Kidney (tissue), 14 donors: Measurements from ENCODE around the gene PRDM16. TPM values are rescaled to one million over a fixed set of nuclear protein-coding genes. Genes with fewer than 3 reads are reported as not detected.

ENCODE experiments used
- DNase-seq, 5 donors: peaks; one replicate each; pipeline ENCODE4 v3.0.0-alpha.2; 2013 to 2020
- FAIRE-seq: peaks from 2 replicates; lab custom pipeline; 2012; peaks lifted over from hg19 to GRCh38; lab: Jason Lieb, UNC
- H3K27ac ChIP-seq, 2 donors: one replicate each; pipeline ENCODE4 v1.7.0; 2013; ENCODE audit warnings: low read depth in 2 of 2, low read length in 2 of 2, inconsistent platforms in 1 of 2
- H3K27me3 ChIP-seq: one replicate; pipeline ENCODE4 v1.7.1; 2013; ENCODE audit warnings: low read length, inconsistent platforms; ENCODE audit not compliant: control insufficient read depth, insufficient read depth
- H3K36me3 ChIP-seq, 3 donors: one replicate each; pipeline versions ENCODE4 v1.7.0 to v1.7.1; 2013; ENCODE audit warnings: low read length in 3 of 3, control low read depth in 1 of 3, inconsistent platforms in 1 of 3; ENCODE audit not compliant: insufficient read depth in 3 of 3, control insufficient read depth in 2 of 3
- H3K4me1 ChIP-seq, 3 donors: one replicate each; pipeline versions ENCODE4 v1.7.0 to v1.7.1; 2013; ENCODE audit warnings: low read length in 3 of 3, inconsistent platforms in 1 of 3, low read depth in 1 of 3; ENCODE audit not compliant: control insufficient read depth in 2 of 3, insufficient read depth in 2 of 3
- H3K4me3 ChIP-seq, 3 donors: one replicate each; pipeline versions ENCODE4 v1.7.0 to v1.8.1; 2013; ENCODE audit warnings: low read length in 3 of 3, control low read depth in 1 of 3, inconsistent platforms in 1 of 3
- H3K9ac ChIP-seq, 3 donors: one replicate each; pipeline versions ENCODE4 v1.7.0 to v1.7.1; 2013; ENCODE audit warnings: low read length in 3 of 3, control low read depth in 1 of 3, inconsistent platforms in 1 of 3
- H3K9me3 ChIP-seq, 3 donors: one replicate each; pipeline versions ENCODE4 v1.7.0 to v1.7.1; 2013; ENCODE audit warnings: low read length in 3 of 3, control low read depth in 1 of 3, inconsistent platforms in 1 of 3; ENCODE audit not compliant: control insufficient read depth in 2 of 3, insufficient read depth in 1 of 3
- intact Hi-C: fragments of 100-400 bp; cut with DNase I; formaldehyde crosslinking; loops from one replicate; pipeline ENCODE4 v1.11.1; 2022
- polyA plus RNA-seq: library from polyadenylated mRNA; stranded (reverse); fragments of 350-450 nt; fragmentation: Illumina TruSeq; extraction: RNeasy Lipid Tissue Mini Kit (QIAGEN cat#74804); gene quantifications from one replicate; pipeline ENCODE4 v1.2.3, GENCODE V29; 2014; ENCODE audit warnings: low read depth, low replicate concordance; ENCODE audit not compliant: insufficient read depth
- total RNA-seq: library from RNA; stranded (reverse); fragmentation: NEBNext Ultra II Directional; extraction: Animal tissue kit (Norgen Biotek cat#: 25700); gene quantifications from one replicate; pipeline ENCODE4 v1.2.1, GENCODE V29; 2021
- TF ChIP-seq, protein P1 (sequence below): IDR thresholded peaks from 3 replicates; pipeline ENCODE4 v1.5.1; 2012; ENCODE audit warnings: mild to moderate bottlenecking, moderate library complexity, borderline replicate concordance; ENCODE audit not compliant: insufficient read depth; ENCODE audit errors: extremely low read depth
- donor health status: control.
- donor health status: control.
- donor health status: control.
- donor health status: control.
- donor health status: control.
- donor health status: DM: yes; HTN: yes; CAD: no.
- donor health status: Normal renal cell carcinoma (clear cell type).

The PRDM16 gene
- total and polyA plus RNA-seq, 2 donors from 2014 or later: 3.0 to 21.9 TPM

- intact Hi-C loops: no loop called here
- FAIRE-seq (no peak), DNase-seq (peak in 1 of 5 donors; percentile 41)
- H3K36me3 ChIP-seq: no peaks in the 10 kb centered on the region
- no peaks in the 10 kb centered on the region for H3K9me3 ChIP-seq
- TF ChIP-seq, protein P1, sequence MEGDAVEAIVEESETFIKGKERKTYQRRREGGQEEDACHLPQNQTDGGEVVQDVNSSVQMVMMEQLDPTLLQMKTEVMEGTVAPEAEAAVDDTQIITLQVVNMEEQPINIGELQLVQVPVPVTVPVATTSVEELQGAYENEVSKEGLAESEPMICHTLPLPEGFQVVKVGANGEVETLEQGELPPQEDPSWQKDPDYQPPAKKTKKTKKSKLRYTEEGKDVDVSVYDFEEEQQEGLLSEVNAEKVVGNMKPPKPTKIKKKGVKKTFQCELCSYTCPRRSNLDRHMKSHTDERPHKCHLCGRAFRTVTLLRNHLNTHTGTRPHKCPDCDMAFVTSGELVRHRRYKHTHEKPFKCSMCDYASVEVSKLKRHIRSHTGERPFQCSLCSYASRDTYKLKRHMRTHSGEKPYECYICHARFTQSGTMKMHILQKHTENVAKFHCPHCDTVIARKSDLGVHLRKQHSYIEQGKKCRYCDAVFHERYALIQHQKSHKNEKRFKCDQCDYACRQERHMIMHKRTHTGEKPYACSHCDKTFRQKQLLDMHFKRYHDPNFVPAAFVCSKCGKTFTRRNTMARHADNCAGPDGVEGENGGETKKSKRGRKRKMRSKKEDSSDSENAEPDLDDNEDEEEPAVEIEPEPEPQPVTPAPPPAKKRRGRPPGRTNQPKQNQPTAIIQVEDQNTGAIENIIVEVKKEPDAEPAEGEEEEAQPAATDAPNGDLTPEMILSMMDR: no peak
- H3K9ac ChIP-seq: peak overlapping the region in 2 of 3 donors; percentile 32 to 61
- H3K4me3 ChIP-seq: no peak overlapping the region
- H3K4me1 ChIP-seq: peaks cover 0 to 28% (median 0%) of the 10 kb centered on the region in 3 donors
- H3K27me3 ChIP-seq: no peaks in the 10 kb centered on the region
- peak overlapping the region; percentile 93 to 94 for H3K27ac ChIP-seq
Measured at GRCh38 chr1:3188150-3188971, 119.4 kb downstream of the PRDM16 start.

GRCh38 chr1:3190256-3191041 is 121.4 kb downstream of the PRDM16 start:
- peak overlapping the region; percentile 81 to 93 for H3K27ac ChIP-seq
- peak overlapping the region in 1 of 3 donors; percentile 26 for H3K9ac ChIP-seq
- TF ChIP-seq, protein P1: no peak
- DNase-seq (no peak), FAIRE-seq (no peak)
- H3K27me3 ChIP-seq: no peaks in the 10 kb centered on the region
- no peaks in the 10 kb centered on the region for H3K36me3 ChIP-seq
- intact Hi-C loops: no loop called here
- H3K4me1 ChIP-seq: peaks cover 0 to 27% (median 0%) of the 10 kb centered on the region in 3 donors
- H3K9me3 ChIP-seq: no peaks in the 10 kb centered on the region
- H3K4me3 ChIP-seq: no peak overlapping the region

- H3K27me3 ChIP-seq: no peaks in the 10 kb centered on the region
- no peak overlapping the region for H3K4me3 ChIP-seq
- peaks cover 0 to 20% (median 0%) of the 10 kb centered on the region in 3 donors for H3K4me1 ChIP-seq
- FAIRE-seq (no peak), DNase-seq (no peak)
- H3K9ac ChIP-seq: no peak overlapping the region
- no peak overlapping the region for H3K27ac ChIP-seq
- H3K36me3 ChIP-seq: no peaks in the 10 kb centered on the region
- no peaks in the 10 kb centered on the region for H3K9me3 ChIP-seq
- intact Hi-C loops: no loop called here
- TF ChIP-seq, protein P1: no peak
Measured at GRCh38 chr1:3192361-3192760, 123.4 kb downstream of the PRDM16 start.
